Activated CD4-positive, alpha-beta T cell treated with anti-CD3 and anti-CD28 coated beads for 24 hours (primary cell): Measurements from ENCODE around the gene IGFLR1.

ENCODE experiments used
- DNase-seq, 2 donors: peaks; one replicate each; pipeline ENCODE4 v3.0.0-alpha.2; 2020; ENCODE audit warnings: low read depth in 2 of 2

The IGFLR1 gene

GRCh38 chr19:35755550-35756376, 13.5 kb upstream of the IGFLR1 start:
- no peak for DNase-seq

- DNase-seq = no peak
Measured at GRCh38 chr19:35755131-35755549, 12.9 kb upstream of the IGFLR1 start.

- DNase-seq = no peak
Measured at GRCh38 chr19:35754370-35755130, 12.3 kb upstream of the IGFLR1 start.

GRCh38 chr19:35753634-35754369, 11.6 kb upstream of the IGFLR1 start:
- no peak for DNase-seq

- no peak for DNase-seq
Measured at GRCh38 chr19:35752746-35753350, 10.6 kb upstream of the IGFLR1 start.

- no peak for DNase-seq
Measured at GRCh38 chr19:35751839-35752745, 9.8 kb upstream of the IGFLR1 start.

- DNase-seq = no peak
Measured at GRCh38 chr19:35750167-35750566, 7.9 kb upstream of the IGFLR1 start.

- peak; percentile 97 for DNase-seq
Measured at GRCh38 chr19:35748106-35749020, 6.1 kb upstream of the IGFLR1 start, which contains the start of gene LIN37. Gene LIN37 (plus strand): TSS chr19:35748576. CDS start chr19:35748725, 149 bp downstream.

GRCh38 chr19:35746531-35746930, 4.3 kb upstream of the IGFLR1 start:
- no peak for DNase-seq

- DNase-seq = no peak
Measured at GRCh38 chr19:35746087-35746462, 3.8 kb upstream of the IGFLR1 start.

GRCh38 chr19:35745328-35746086, 3.3 kb upstream of the IGFLR1 start, which contains the start of the genes PSENEN and U2AF1L4:
Gene PSENEN (plus strand): TSS chr19:35745651. CDS start chr19:35745931, 280 bp downstream.
Gene U2AF1L4 (minus strand): TSS chr19:35745418. CDS start chr19:35745391, 27 bp downstream.
- peak; percentile 84 to 87 for DNase-seq

- peak; percentile 83 to 84 for DNase-seq
Measured at GRCh38 chr19:35744430-35745327, 2.4 kb upstream of the IGFLR1 start.

GRCh38 chr19:35743640-35744429, 1.6 kb upstream of the IGFLR1 start:
- DNase-seq = no peak

GRCh38 chr19:35741203-35741515, 1.1 kb downstream of the IGFLR1 start:
- no peak for DNase-seq

GRCh38 chr19:35740423-35741202, 1.6 kb downstream of the IGFLR1 start:
- DNase-seq = peak; percentile 92 to 95

- no peak for DNase-seq
Measured at GRCh38 chr19:35740108-35740422, 2.2 kb downstream of the IGFLR1 start.
